HG03558 (cell line): ENCODE results near the gene FRMD7.
A peak's percentile ranks its signal among the peaks of the same experiment; 100 is the strongest.
"Not testable (repeated sequence)": the region's sequence is repeated elsewhere in the genome, so short reads cannot be mapped to it uniquely, and the experiment has no call there.

Source experiments
- ATAC-seq: cut with Tn5 transposase; IDR thresholded peaks from one replicate; pipeline ENCODE4 v1.9.1; 2021; ENCODE audit warnings: moderate number of reproducible peaks; ENCODE audit not compliant: unreplicated experiment; ENCODE audit errors: extremely low read depth

The FRMD7 gene

GRCh38 chrX:132098704-132099103, 29.1 kb downstream of the FRMD7 start:
- not testable (repeated sequence) for ATAC-seq

- no peak for ATAC-seq
Observed at GRCh38 chrX:132094164-132094563, 33.7 kb downstream of the FRMD7 start.

GRCh38 chrX:132093239-132093860, 34.5 kb downstream of the FRMD7 start:
- ATAC-seq: no peak

- peak; percentile 52 for ATAC-seq
Observed at GRCh38 chrX:132092439-132093065, 35.3 kb downstream of the FRMD7 start.

GRCh38 chrX:132090403-132091159, 37.2 kb downstream of the FRMD7 start:
- no peak for ATAC-seq

GRCh38 chrX:132088864-132089263, 39.0 kb downstream of the FRMD7 start:
- no peak for ATAC-seq

GRCh38 chrX:132086672-132087071, 41.1 kb downstream of the FRMD7 start:
- ATAC-seq: no peak

GRCh38 chrX:132085786-132086185, 42.0 kb downstream of the FRMD7 start:
- ATAC-seq: no peak

- no peak for ATAC-seq
Observed at GRCh38 chrX:132077912-132078311, 49.9 kb downstream of the FRMD7 start.

GRCh38 chrX:132077414-132077813, 50.4 kb downstream of the FRMD7 start:
- ATAC-seq: no peak

- ATAC-seq: no peak
Observed at GRCh38 chrX:132071254-132071653, 56.6 kb downstream of the FRMD7 start.

GRCh38 chrX:132068405-132068804, 59.4 kb downstream of the FRMD7 start:
- ATAC-seq: no peak

GRCh38 chrX:132063862-132064261, 64.0 kb downstream of the FRMD7 start:
- no peak for ATAC-seq

- ATAC-seq: no peak
Observed at GRCh38 chrX:132063334-132063733, 64.5 kb downstream of the FRMD7 start.

- no peak for ATAC-seq
Observed at GRCh38 chrX:132059973-132060540, 67.8 kb downstream of the FRMD7 start.

- no peak for ATAC-seq
Observed at GRCh38 chrX:132058975-132059374, 68.8 kb downstream of the FRMD7 start.

- ATAC-seq: no peak
Observed at GRCh38 chrX:132058050-132058449, 69.8 kb downstream of the FRMD7 start.

GRCh38 chrX:132051778-132052177, 76.0 kb downstream of the FRMD7 start:
- not testable (repeated sequence) for ATAC-seq

- no peak for ATAC-seq
Observed at GRCh38 chrX:132046533-132046932, 81.3 kb downstream of the FRMD7 start.

- ATAC-seq: no peak
Observed at GRCh38 chrX:132045456-132045855, 82.4 kb downstream of the FRMD7 start.

GRCh38 chrX:132044953-132045352, 82.9 kb downstream of the FRMD7 start:
- no peak for ATAC-seq
